GM10266 (cell line): ENCODE measurements around the gene MTMR6.

Experiments
- DNase-seq: peaks from one replicate; pipeline ENCODE4 v3.0.0; 2012; ENCODE audit errors: extremely low spot score
- TF ChIP-seq, protein P1 (sequence below): IDR thresholded peaks from 2 replicates; pipeline ENCODE4 v1.5.1; 2012; ENCODE audit warnings: mild to moderate bottlenecking, low read depth; ENCODE audit not compliant: control insufficient read depth, insufficient read depth; ENCODE audit errors: missing control alignments

Gene MTMR6

DNA sequence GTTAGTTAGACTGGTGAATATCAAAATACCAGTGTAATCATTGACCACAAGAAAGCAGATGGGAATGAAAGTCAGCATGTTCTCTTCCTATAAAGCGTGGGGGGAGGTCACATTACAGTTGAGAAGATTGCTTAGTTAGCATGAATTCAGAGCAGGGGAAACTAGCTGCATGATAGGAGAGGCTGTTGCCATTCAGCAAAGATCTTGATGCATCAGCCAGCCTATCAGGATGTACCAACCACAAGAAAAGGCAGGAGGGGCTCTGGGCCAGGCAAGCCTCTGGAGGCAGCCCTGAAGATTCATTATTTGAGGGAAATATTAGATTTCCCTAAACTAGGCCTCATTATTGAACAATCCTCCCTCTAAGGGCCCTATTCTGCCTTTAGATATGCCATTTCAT lies 5.0 kb upstream of the MTMR6 start:
- TF ChIP-seq, protein P1, sequence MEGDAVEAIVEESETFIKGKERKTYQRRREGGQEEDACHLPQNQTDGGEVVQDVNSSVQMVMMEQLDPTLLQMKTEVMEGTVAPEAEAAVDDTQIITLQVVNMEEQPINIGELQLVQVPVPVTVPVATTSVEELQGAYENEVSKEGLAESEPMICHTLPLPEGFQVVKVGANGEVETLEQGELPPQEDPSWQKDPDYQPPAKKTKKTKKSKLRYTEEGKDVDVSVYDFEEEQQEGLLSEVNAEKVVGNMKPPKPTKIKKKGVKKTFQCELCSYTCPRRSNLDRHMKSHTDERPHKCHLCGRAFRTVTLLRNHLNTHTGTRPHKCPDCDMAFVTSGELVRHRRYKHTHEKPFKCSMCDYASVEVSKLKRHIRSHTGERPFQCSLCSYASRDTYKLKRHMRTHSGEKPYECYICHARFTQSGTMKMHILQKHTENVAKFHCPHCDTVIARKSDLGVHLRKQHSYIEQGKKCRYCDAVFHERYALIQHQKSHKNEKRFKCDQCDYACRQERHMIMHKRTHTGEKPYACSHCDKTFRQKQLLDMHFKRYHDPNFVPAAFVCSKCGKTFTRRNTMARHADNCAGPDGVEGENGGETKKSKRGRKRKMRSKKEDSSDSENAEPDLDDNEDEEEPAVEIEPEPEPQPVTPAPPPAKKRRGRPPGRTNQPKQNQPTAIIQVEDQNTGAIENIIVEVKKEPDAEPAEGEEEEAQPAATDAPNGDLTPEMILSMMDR, result no peak
- no peak for DNase-seq

DNA sequence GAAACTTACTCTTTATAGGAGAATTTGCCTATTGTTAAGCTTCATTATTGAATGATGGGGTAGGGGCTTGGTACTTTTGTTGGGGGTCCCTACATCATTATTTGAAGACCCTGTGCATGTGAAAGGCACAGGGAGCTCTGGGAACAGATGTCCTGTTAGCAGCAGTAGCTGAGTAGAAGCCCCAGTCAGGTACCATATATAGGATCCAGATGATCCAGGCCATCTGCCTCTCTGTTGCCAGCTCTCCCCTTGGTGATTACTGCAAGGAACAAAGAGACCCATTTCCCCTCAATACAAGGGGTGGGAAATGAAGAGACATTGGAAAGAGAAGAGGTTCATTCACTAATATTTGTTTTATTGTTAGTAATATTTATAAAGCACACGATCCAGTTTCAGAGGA lies 4.4 kb upstream of the MTMR6 start:
- DNase-seq, result no peak
- TF ChIP-seq, protein P1, result no peak

DNA sequence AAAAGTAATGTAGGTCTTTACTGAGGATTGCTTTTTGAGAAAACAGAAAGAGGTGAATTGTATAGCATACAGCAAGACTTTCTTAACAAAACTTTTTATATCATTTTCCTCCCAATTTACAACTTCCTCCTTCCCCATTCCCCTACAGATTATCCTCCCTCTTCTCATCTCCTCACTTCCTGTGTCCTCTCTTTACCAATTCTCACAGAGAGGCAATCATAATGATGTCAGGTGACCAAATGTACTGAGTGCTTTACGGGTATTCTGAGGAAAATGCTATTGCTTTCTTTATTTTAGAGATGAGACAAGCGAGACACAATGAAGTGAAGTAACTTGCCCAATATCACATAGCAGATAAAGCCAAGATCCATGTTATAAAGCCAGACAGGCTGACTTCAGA lies 1.7 kb upstream of the MTMR6 start:
- TF ChIP-seq, protein P1, result no peak
- DNase-seq, result no peak

DNA sequence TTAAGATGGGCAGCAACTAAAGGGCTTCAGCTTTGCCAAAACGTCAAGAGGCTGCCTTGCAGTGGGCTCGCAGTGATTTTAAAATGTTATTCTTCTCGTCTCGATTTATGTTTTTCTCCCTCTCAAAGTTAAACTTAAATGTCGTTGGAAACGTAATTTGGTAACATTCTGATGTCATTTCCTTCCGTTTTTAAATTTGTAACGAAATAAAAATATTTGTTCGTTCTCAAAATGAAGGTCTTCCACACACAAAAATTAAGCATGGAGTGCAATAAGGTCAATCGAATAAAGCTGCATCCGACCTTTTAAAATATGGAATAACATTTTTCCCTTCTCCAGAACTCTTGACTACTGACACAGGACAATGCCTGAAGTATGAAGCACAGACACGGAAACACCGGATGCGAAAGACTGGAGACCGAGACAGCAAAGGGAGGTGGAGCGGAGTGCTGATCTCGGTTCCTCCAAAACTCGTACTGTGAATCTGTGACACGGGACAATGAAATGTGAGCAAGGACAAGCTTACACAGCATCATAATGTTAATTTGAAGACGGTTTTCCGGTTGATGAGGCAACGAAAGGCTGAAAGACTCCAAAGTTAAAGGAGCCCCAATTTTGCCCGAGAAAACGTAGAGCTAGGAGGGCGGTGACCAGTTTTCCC lies 850 bp downstream of the MTMR6 start:
- DNase-seq, result peak; percentile 35
- TF ChIP-seq, protein P1, result no peak

DNA sequence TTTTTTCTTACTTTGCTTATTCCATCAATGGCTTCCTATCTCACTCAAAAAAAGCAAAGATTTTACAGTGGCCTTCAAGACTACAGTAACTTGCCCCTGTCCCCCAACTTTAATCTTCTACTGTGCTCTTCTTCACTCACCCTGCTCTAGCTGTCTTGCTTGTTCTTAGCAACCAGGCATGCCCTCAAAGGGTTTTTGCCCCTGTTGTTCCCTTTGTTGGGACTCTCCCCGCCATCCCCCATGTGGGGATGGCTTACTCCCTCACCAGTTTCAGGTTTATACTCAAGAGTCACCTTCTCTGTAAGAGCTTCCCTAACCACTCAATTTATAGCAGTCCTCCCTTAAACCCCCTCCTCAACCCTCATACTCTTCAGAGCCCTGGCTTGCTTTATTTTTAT lies 5.4 kb downstream of the MTMR6 start:
- DNase-seq, result peak; percentile 35
- TF ChIP-seq, protein P1, result no peak

DNA sequence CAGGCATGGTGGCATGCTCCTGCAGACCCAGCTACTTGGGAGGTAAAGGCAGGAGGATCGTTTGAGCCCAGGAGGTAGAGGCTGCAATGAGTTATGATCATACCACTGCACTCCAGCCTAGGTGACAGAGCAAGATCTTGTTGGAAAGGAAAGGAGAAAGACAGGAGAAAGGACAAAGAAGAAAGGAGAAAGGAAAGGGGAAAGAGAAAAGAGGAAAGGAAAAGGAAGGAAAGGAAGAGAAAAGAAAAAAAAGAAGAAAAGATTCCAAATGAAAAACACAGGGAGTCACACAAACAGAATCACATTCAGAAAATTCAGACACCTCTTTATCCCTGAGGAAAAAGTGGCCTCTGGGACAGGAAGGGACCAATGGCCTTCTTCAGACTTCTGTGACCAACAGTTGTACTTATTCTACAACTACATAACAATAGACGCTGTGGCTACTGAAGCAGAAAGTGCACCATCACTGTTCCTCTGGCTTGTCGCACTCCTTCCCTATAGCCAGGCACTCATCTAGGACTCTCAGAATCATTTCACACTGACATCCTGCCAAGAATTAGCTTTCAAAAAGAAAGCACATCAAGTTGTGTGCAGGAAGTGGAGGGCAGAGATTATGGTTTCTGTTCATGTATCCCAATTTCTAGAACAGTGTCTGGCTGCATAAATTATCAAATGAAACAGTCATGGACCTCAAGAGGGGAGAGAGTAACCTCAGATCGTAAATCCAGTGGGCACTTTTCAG lies 5.9 kb downstream of the MTMR6 start:
- DNase-seq, result peak; percentile 39
- TF ChIP-seq, protein P1, result no peak

DNA sequence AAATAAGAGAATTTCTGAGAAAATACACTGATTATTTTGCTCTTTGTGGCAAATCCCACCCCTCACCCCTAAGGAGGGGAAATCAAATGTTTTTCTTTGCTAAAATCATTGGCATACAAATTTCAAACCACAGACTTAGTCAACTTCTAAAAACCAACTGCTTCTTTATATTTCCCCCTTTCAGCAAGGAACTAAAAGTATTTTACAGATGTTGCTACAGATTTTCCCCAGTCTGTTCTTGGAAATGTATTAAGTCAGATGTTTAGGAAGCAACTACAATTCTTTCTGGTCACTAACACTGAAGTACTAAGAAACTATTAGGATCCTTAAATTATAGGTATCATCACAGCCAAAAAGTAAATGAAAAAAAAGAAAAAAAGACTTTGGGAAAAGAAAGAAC lies 6.9 kb downstream of the MTMR6 start:
- TF ChIP-seq, protein P1, result no peak
- no peak for DNase-seq
